Erythroblast (primary cell): ENCODE measurements around the gene PTPRN2.

Experiments used
- GATA1 ChIP-seq: IDR thresholded peaks from 2 replicates; pipeline ENCODE4 v1.6.1; 2011; ENCODE audit warnings: low read depth, mild to moderate bottlenecking, control low read depth, low read length, moderate library complexity
- POLR2A ChIP-seq: IDR thresholded peaks from 2 replicates; pipeline ENCODE4 v1.6.1; 2011; ENCODE audit warnings: mild to moderate bottlenecking, low read length

GRCh38 chr7:157769526-157770215, 818.0 kb downstream of the PTPRN2 start:
- TF ChIP-seq POLR2A (no peak), GATA1 (no peak)
